HAP-1 (cell line): ENCODE data around the gene ENOX2.

Experiments
- DNase-seq, 2 experiments: peaks; one replicate each; pipeline ENCODE4 v3.0.0-alpha.2; 2016 to 2020; ENCODE audit warnings: low spot score in 2 of 2
- H3K27me3 ChIP-seq: fragments of 250-450 bp; sonication (Bioruptor Pico); 2 replicates; pipeline ENCODE4 v1.5.1; 2020; ENCODE audit warnings: low read depth, mild to moderate bottlenecking, moderate library complexity
- H3K36me3 ChIP-seq: fragments of 250-450 bp; sonication (Bioruptor Pico); replicated peaks from 2 replicates; pipeline ENCODE4 v1.5.1; 2020; ENCODE audit warnings: mild to moderate bottlenecking
- H3K4me1 ChIP-seq: fragments of 250-450 bp; sonication (Bioruptor Pico); 2 replicates; pipeline ENCODE4 v1.5.1; 2020; ENCODE audit warnings: mild to moderate bottlenecking
- H3K4me3 ChIP-seq: fragments of 250-450 bp; sonication (Bioruptor Pico); 2 replicates; pipeline ENCODE4 v1.5.1; 2020; ENCODE audit warnings: mild to moderate bottlenecking, moderate library complexity
- H3K9me3 ChIP-seq: fragments of 250-450 bp; sonication (Bioruptor Pico); 2 replicates; pipeline ENCODE4 v1.5.1; 2020; ENCODE audit warnings: mild to moderate bottlenecking, moderate library complexity
- in situ Hi-C: fragments of 300-500 bp; cut with MboI; formaldehyde crosslinking; loops from 3 replicates; pipeline ENCODE4 v1.14.3; 2020; ENCODE audit warnings: low sequenced_read_pairs, inconsistent platforms, mixed read lengths

ENOX2 gene

DNA sequence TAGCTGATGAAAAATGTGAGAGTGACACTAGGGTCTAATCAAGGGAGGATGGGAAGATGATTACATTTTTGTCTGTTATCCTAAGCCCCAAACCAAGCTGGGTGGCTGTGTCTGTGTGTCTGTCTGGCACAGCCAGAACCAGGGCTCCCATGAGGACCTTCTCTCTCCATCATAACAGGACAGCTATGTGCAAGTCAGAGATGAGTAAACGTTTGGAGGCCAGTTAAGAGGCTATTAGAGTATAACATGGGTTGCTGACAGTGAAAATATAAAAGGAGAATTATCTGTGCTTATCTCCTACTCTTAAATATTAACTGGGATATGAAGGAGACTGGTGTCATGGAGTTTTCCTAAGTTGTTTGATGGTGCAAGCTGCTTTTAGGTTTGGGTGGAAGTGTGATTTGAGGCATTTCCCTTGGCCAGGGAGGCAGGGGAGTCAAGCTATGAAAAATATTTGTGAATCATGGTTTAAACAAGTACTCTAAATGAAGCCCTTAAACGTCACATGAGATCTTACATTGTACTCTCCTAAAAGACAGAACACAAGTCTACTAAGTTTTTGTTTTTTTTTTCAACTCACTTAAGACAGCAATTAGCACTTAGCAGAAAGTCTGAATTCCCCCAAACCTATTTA is 156.2 kb downstream of the ENOX2 start:
- no peak for DNase-seq
- no peak overlapping the region for H3K4me3 ChIP-seq
- H3K9me3 ChIP-seq = no peaks in the 10 kb centered on the region
- H3K36me3 ChIP-seq = no peaks in the 10 kb centered on the region
- no peaks in the 10 kb centered on the region for H3K27me3 ChIP-seq
- in situ Hi-C loops = no loop called here
- H3K4me1 ChIP-seq = peaks cover 4% of the 10 kb centered on the region

DNA sequence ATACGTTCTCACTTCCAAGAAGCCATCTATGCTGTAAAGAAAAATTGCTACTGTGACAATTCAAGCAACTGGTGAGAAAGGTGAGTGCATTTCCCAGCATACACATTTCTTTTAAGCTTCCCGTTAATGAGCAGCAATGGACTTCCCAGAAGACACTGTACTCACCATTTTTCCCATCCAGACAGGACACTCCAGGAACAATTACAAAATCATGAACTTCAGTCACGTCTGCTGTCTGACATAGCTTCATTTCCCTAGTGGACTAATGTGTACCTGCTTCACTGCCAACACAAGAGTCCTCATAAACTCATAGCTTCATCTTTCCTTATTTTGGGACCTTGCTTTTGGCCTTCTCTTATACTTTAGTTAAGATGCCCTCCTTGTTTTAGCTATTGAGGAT is 156.9 kb downstream of the ENOX2 start:
- peaks cover 4% of the 10 kb centered on the region for H3K4me1 ChIP-seq
- no peaks in the 10 kb centered on the region for H3K9me3 ChIP-seq
- H3K4me3 ChIP-seq = no peak overlapping the region
- H3K27me3 ChIP-seq = no peaks in the 10 kb centered on the region
- in situ Hi-C loops = no loop called here
- DNase-seq = no peak
- H3K36me3 ChIP-seq = no peaks in the 10 kb centered on the region

DNA sequence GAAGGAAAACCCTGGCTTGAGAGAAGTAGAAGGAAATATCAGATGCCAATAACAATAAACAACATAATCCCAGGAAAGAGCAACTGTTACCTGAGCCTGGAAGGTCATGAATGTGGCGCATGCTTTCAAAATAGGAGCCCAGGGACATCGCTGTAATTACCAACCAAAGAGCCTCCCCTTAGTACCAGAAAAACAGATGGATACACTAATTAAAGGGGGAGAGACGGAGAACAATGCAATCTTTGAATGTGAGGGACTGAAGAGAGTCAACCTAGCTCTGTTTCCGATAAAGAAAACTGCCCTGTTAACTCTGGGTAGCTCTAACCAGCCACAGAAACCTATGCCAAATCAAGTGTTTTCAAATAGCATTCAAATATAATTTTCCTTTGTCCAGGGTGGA is 161.4 kb downstream of the ENOX2 start:
- Histone ChIP-seq H3K9me3 (no peaks in the 10 kb centered on the region), H3K36me3 (no peaks in the 10 kb centered on the region), H3K4me3 (no peak overlapping the region), H3K4me1 (no peaks in the 10 kb centered on the region), H3K27me3 (no peaks in the 10 kb centered on the region)
- DNase-seq = no peak
- in situ Hi-C loops = no loop called here

DNA sequence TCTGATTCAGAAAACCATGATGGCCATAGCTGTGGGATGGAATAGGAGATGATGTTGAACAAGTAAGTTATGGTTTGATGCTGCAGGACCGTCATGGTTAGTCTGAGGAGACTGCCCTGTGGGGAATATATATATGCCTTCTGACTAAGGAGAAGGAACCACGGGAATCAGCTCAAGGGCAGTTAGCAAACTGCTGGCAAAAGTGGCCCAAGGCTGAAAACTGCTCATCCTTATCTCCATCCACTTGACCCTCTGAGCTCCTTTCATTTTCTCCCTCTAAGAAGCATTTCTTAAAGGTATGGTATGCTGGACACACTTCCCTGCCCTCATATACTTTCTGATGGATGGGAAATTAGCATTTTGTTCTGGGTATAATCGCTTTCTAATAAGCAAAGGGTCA is 161.9 kb downstream of the ENOX2 start:
- H3K4me3 ChIP-seq = no peak overlapping the region

DNA sequence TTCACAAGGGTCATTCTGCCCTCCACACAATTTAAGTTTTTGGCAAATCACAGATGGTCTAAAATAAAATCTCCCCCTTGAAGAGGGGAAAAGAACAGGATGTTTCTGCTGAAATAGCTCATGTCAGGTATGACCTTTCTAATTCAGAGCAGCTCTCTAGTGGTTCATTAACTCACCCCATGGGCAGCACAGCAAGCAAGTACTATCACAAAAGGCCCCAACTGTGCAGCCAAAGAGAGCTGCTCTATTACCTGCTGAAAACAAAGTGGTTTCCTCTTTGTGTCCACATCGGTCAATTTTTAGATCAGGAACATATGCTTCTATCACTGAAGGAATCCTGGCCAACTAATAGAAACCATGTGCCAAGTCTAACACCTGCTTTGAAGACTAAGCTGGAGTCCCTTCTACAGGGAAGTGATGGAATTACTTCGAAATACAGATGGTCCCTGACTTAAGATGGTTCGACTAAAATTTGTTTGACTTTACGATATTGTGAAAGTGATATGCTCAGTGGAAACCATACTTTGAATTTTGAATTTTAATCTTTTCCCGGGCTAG is 164.3 kb downstream of the ENOX2 start:
- Histone ChIP-seq H3K4me3 (no peak overlapping the region), H3K4me1 (peaks cover 5% of the 10 kb centered on the region; the same call in 1 of the 2 replicates), H3K27me3 (no peaks in the 10 kb centered on the region), H3K36me3 (no peaks in the 10 kb centered on the region), H3K9me3 (no peaks in the 10 kb centered on the region)
- in situ Hi-C loops = no loop called here
- DNase-seq = no peak

More for the DNA sequence above, 161.9 kb downstream of the ENOX2 start:
- Histone ChIP-seq H3K36me3 (no peaks in the 10 kb centered on the region), H3K9me3 (no peaks in the 10 kb centered on the region), H3K27me3 (no peaks in the 10 kb centered on the region), H3K4me1 (no peaks in the 10 kb centered on the region)
- DNase-seq = no peak
- in situ Hi-C loops = no loop called here

DNA sequence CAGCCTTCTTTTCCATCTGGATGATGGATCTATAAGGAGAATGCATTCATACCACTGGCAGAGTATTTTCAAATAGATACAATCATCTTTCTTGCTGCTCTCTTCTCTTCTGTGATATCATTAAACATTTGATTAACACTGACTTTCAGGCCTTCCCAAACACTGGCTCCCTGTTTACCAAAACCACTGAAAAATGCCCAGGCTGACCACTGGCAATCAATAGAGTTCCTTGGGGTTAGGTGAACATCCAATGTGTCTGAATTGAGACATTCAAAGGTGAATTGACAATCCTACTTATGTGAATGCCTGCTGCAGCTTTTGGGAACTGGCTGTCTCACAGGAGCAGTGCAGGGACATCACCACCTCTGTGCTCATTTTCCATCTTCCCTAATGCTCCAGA is 168.3 kb downstream of the ENOX2 start:
- peaks cover 5% of the 10 kb centered on the region; the same call in 1 of the 2 replicates for H3K4me1 ChIP-seq
- DNase-seq = no peak
- peaks cover 6% of the 10 kb centered on the region for H3K9me3 ChIP-seq
- H3K4me3 ChIP-seq = no peak overlapping the region
- no peaks in the 10 kb centered on the region for H3K36me3 ChIP-seq
- in situ Hi-C loops = no loop called here
- no peaks in the 10 kb centered on the region for H3K27me3 ChIP-seq

DNA sequence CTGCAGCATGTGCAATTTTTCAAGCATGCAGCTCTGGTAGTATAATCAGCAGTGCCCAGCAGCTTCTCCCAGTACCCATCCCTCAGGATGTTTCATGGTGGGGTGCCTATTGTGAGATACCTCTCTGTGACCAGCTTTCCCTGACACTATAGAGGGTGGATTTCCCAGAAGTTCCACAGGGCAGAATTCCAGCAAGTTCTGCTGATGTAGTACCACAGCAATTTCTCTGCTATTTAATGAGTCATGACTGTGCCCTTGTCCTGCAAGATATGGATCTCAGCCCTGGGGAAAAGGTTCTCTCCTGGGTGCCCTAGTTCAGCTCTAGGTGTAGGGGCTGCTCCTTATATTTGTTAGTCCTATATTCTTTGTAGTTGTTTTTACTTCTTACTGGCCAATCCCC is 174.8 kb downstream of the ENOX2 start:
- Histone ChIP-seq H3K36me3 (no peaks in the 10 kb centered on the region), H3K4me1 (no peaks in the 10 kb centered on the region), H3K9me3 (peaks cover 14% of the 10 kb centered on the region), H3K4me3 (no peak overlapping the region), H3K27me3 (no peaks in the 10 kb centered on the region)
- DNase-seq = no peak
- in situ Hi-C loops = no loop called here

DNA sequence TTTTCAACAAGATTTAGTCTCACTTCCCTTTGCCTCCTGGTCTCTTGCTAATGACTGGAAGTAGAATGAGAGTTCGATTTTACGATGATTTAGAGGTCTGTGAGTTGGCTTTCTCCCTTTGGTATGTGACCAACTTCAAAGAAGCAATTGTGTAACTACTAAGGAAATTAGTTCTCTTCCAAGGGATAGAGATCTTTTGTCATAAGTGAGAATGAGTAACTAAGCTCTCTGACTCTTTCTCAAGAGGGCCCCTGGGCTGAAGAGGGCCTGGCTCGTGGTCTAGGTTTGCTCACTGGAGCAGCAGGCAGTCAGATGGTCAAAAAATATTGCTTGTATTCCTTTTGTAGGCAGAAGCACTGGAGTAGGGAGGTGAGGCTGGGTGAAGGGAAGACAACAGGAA is 176.3 kb downstream of the ENOX2 start:
- Histone ChIP-seq H3K36me3 (no peaks in the 10 kb centered on the region), H3K4me3 (no peak overlapping the region), H3K4me1 (no peaks in the 10 kb centered on the region), H3K9me3 (peaks cover 8% of the 10 kb centered on the region), H3K27me3 (no peaks in the 10 kb centered on the region)
- no peak for DNase-seq
- in situ Hi-C loops = no loop called here

DNA sequence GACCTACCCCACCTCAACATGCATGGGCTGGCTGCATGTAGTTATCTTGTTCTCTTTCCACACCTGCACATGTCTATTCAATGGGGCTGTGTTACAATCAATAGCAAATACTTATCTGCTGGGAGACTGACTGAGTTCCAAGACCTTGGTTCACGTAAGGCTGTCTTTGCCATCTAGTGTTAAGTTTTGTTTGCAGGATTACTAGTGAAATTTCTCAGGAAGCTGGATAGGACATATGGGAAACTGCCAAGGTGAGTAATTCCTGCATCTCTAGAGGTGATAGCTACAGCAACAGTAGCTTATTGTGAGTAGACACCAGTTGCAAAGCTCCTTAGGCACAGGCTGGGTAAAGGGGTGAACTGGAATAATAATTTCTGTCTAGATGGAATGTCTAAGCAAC is 177.5 kb downstream of the ENOX2 start:
- no peaks in the 10 kb centered on the region for H3K36me3 ChIP-seq
- DNase-seq = no peak
- in situ Hi-C loops = no loop called here
- no peaks in the 10 kb centered on the region for H3K4me1 ChIP-seq
- no peaks in the 10 kb centered on the region for H3K27me3 ChIP-seq
- H3K4me3 ChIP-seq = no peak overlapping the region
- H3K9me3 ChIP-seq = peaks cover 8% of the 10 kb centered on the region

DNA sequence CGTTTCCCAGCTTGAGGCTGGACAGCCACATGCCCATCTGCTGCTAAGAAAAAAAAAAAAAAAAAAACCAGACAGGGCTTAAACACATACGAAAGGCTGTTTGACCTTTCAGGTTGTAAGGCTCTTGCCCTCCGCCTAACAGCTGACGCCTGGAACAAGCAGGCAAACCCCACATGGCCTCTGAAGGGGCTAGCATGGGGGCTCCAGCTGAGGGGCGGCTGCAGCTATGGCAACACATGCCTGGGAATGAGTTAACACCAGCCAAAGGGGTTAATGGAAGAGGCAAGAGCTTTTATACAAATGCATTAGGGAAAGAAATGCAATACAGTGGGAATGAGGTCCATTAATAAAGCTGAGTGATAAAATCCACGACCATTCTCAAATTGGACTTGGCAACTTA is 183.6 kb downstream of the ENOX2 start:
- no peak for DNase-seq
- Histone ChIP-seq H3K4me3 (no peak overlapping the region), H3K9me3 (no peaks in the 10 kb centered on the region), H3K27me3 (no peaks in the 10 kb centered on the region), H3K4me1 (no peaks in the 10 kb centered on the region), H3K36me3 (no peaks in the 10 kb centered on the region)
- in situ Hi-C loops = no loop called here

DNA sequence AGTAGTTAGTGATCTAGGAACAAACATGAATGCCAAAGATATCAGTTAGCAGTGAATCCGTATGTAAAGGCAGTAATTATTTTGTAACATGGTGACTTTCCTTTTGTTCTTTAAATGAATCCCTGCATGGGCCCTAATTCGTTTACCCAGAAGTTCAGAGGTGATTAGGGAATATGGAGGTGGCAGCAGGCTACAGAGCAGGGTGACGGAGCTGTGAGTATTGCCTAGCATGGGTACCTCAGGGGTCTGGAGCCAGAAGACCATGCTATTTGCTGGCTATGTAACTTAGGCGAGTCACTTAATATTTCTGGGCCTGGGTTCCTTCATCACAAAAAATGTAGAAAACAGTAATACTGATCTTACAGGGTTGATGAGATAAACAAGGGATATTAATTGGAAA is 184.9 kb downstream of the ENOX2 start:
- in situ Hi-C loops = no loop called here
- no peak for DNase-seq

DNA sequence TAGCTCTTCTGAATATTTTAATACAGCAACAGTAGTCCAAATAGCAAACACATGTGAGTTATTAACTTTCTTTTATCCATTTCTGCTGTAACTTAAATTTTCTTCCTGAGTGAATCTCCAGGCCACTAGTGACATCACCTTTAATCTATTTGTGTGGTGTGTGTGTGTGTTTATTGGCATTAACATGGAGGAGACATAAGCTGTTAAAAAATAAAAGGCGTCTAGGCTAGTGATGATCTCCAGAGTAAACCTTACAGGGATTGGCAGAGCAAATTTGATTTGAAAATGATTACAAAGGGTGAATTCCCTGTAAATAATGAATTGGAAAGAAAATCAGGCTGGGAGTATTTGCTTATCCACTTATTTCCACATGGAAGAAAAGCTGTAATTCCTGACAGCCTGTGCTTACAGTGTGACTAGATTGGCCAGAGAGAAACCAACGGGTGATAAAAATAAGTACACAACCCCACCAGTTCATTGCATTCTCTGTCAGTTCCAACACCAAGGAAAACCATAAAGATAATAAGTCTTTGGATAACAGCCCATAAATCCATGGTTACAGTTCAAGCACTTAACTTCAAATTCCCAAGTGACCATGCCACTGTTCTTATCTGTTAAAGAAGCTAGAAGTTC is 186.1 kb downstream of the ENOX2 start:
- no peak for DNase-seq
- Histone ChIP-seq H3K27me3 (no peaks in the 10 kb centered on the region), H3K4me3 (no peak overlapping the region), H3K36me3 (no peaks in the 10 kb centered on the region), H3K4me1 (no peaks in the 10 kb centered on the region), H3K9me3 (no peaks in the 10 kb centered on the region)
- in situ Hi-C loops = no loop called here

More for the DNA sequence above, 184.9 kb downstream of the ENOX2 start:
- Histone ChIP-seq H3K4me1 (no peaks in the 10 kb centered on the region), H3K36me3 (no peaks in the 10 kb centered on the region), H3K9me3 (no peaks in the 10 kb centered on the region), H3K27me3 (no peaks in the 10 kb centered on the region), H3K4me3 (no peak overlapping the region)

DNA sequence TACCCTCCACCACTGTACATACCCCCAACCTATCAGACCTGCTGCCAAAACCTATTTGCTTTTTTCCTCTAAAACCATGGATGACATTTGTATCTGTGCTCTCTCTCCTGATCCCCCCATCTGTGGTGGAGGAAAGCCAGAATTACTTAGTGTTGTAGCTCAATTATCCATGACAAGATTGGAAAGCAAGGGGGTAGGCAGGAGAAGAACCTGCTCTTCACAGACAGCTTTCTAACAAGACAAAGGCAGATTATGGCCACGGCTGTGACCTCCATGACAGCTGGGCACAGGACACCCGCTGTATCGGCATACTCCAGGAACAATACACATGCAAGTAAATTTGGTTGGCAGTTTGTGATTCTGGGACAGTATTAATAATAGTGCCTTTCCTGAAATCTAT is 186.7 kb downstream of the ENOX2 start:
- Histone ChIP-seq H3K27me3 (no peaks in the 10 kb centered on the region), H3K36me3 (no peaks in the 10 kb centered on the region), H3K9me3 (no peaks in the 10 kb centered on the region), H3K4me3 (no peak overlapping the region), H3K4me1 (no peaks in the 10 kb centered on the region)
- in situ Hi-C loops = no loop called here
- no peak for DNase-seq

DNA sequence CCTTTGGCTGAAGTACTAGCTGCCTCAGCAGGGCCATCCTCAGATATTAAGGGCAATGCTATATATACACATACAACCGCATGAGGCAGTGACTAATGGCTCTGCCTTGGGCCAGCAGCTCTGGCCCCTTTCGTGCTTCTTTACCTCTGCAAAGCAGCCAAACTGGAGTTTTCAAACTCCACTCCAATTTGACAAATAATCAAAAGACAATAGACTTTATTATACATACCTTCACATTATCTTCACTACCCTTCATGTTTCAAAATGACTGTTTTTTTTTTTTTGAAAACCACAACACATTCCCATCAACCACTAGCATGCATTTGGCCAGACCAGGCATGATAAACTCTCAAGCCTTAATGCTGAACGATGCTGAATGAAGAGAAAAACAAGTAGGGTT is 187.7 kb downstream of the ENOX2 start:
- Histone ChIP-seq H3K4me1 (no peaks in the 10 kb centered on the region), H3K4me3 (no peak overlapping the region), H3K9me3 (no peaks in the 10 kb centered on the region), H3K36me3 (no peaks in the 10 kb centered on the region), H3K27me3 (no peaks in the 10 kb centered on the region)
- in situ Hi-C loops = no loop called here
- no peak for DNase-seq
